ENCODE measurements around the gene AP4M1.

The AP4M1 gene

DNA sequence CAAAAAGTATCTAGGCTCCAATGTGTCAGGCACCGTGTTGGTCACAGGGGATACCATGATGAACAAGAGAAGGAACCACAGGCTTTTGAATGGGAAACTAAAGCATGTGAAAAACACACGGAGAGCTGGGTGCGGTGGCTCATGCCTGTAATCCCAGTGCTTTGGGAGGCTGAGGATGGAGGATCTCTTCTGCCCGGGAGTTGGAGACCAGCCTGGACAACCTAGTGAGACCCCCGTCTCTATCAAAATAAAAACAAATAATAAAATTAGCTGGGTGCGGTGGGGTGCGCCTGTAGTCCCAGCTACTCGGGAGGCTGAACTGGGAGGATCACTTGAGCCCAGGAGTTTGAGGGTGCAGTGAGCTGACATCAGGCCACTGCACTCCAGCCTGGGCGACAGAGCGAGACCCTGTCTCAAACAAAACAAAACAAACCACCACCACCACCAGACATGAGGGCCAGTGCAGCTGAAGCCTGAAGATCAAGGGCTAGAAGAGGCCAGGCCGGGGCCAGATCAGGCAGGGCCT lies 13.3 kb upstream of the AP4M1 start:
- DNase-seq = no peak

DNA sequence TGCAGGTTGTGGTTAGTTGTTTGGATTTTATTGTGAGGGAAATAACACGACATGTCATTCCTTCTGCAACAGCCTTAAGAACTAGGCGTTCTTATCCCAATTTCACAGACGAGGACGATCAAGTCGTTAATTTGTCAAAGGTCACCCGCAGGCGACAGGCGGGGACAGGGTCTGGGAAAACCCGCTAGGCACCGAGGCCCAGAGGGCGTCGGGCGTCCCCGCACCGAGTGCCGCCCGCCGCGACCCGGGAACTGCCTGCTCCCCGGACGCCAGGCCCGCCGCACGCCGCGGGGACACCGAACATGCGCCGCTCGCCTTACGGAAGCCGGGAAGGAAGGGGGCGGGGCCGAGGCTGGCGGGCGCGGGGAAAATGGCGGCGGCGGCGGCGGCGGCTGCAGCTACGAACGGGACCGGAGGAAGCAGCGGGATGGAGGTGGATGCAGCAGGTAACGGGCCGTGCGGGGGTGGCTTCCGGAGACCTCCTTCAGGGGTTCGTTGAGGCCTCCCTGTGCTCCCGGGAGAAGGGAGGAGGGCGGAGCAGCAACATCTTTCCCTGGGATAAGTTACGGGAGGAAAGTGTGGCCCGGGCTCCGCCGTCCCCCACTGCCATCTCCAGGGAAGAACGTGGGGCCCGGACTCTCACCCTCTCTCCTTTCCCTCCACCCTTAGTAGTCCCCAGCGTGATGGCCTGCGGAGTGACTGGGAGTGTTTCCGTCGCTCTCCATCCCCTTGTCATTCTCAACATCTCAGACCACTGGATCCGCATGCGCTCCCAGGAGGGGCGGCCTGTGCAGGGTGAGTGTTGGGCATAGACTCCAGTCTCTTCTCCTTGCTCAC lies 12.6 kb upstream of the AP4M1 start, which contains the start of gene COPS6:
Gene COPS6, plus strand, starts transcription at position 349 of the 837 bp plus-strand sequence. Its CDS starts 22 bp downstream, at position 371.
- peak; percentile 78 for DNase-seq

DNA sequence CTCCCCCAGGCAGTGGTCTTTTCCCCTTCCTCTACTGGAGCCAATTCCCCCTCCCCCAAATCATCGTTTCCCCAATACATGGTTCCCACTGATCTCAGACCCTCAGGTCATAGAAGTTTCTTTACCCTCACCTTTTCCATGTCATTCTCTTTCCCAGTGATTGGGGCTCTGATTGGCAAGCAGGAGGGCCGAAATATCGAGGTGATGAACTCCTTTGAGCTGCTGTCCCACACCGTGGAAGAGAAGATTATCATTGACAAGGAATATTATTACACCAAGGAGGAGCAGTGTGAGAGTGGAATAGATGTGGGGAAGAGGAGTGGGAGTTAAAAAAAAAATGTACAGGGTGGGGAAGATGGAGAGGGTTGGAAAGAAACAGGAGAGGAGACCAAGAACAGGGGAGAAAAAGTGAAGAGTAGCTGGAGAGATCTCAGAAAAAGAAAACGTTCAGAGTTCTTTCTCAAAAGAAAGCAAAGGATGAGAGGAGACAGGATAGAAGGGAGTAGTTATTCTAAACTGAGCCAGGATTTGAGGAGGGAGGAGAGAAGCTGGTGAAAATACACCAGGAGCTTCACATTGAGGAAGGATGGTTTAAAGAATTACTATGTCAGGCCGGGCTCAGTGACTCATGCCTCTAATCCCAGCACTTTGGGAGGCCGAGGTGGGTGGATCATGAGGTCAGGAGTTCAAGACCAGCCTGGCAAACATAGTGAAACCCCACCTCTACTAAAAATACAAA lies 11.8 kb upstream of the AP4M1 start:
- DNase-seq = no peak

DNA sequence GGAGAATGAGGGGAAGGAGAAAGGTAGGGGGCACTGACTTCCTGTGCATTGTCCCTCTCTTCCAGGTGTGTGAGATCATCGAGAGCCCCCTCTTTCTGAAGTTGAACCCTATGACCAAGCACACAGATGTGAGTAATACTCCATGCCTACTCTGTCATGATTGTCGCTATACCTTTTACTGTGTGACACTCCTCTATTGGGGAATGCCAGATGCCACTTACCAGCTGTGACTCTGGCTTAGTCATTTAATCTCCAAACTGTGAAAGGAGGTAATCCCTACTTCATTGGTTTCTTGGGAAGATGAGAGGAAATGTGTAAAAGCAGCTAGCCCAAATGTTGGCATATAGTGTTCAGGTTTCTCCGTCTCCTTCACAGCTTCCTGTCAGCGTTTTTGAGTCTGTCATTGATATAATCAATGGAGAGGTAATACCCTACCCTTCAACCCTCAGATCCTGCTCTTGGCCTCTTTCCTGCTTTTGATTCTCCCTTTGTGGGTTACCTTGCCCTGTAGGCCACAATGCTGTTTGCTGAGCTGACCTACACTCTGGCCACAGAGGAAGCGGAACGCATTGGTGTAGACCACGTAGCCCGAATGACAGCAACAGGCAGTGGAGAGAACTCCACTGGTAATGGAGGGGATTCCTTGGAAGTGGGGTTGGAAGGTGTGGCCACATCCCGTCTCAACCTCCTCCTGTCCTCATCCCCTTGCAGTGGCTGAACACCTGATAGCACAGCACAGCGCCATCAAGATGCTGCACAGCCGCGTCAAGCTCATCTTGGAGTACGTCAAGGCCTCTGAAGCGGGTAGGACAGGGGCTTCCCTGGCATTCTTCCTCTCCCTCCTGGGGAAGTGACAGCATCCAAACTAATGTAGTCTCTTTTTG lies 10.7 kb upstream of the AP4M1 start:
- no peak for DNase-seq

DNA sequence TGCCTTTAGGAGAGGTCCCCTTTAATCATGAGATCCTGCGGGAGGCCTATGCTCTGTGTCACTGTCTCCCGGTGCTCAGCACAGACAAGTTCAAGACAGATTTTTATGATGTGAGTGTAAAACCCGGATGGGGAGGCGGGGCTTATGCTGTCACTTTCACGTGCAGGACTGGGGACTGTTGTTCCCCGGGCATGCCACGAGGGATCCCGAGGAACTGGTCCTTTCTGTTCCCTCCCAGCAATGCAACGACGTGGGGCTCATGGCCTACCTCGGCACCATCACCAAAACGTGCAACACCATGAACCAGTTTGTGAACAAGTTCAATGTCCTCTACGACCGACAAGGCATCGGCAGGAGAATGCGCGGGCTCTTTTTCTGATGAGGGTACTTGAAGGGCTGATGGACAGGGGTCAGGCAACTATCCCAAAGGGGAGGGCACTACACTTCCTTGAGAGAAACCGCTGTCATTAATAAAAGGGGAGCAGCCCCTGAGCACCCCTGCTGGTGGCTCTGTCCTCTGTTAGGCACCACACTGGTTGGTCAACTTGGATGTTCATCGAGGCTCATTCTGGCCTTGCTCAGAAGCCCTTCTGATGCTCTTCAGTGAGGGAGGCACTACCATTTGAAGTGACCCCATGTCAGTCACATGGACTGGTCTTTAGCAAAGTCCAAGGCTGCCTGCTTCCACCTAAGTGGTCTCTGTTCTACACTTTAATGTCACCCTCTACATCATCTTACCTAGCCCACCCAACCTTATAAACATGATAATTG lies 9.8 kb upstream of the AP4M1 start:
- no peak for DNase-seq

DNA sequence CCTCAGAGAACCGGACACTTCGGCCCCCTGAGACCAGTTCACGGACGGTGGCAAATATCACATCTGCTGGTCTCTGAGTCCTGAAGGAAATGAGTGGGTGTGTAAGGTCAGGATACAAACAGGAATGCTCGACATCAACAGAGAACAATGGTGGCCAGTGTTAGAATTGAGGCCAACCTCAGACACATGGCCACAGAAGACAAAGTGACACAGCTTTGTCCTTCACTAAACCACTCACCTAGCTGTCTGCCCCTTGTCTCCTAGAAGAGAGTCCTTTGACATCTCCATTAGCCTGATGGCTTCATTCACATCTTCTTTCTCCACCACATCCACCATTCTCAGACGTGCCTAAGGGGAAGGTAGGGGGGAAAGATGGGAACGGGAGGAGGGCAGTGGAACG lies 8.4 kb upstream of the AP4M1 start:
- no peak for DNase-seq

DNA sequence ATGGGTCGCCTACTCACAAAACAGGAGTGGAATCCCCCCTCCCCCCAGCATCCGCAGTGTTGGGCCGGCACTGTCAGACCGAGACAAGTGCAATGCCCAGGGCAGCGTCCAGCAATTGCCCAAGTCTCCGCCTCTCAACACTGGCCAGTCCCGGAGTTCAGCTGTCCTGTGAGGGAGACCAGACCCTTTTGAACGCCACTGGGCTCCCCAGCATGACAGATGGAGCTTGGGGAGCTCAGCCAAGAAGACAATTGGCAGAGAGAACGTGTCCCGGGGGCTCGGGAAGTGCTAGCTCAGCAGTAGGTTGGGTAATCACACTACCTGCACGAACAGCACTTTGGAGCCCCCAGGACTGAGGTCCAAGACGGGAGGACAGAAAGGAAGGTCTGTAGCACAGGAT lies 7.9 kb upstream of the AP4M1 start:
- no peak for DNase-seq

DNA sequence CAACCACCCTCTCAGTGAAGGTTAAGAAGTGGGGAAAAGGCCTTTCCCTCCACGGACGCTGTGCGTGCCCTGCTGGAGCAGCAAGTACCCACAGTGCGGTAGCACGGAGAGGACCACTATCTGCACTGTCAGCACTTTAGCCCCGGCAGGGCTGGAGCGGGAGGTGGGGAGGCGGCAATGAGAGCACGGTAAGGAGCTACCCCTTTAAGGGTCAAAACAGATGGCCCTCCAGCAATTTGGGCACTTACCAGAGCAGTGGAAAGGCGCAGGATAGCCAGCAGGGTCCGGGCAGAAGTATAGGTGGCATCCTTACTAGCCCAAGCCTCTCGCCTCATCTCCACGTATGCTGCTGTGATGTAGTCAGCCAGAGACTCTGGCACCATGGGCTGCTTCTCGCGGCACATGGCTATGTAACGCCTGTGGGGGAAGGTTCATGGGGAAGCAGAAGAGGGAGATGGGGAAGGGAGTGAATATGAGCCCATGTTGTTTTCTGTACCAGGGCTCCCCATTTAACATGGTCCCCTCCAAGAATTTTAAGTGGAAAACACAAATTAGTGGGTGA lies 7.4 kb upstream of the AP4M1 start:
- no peak for DNase-seq

DNA sequence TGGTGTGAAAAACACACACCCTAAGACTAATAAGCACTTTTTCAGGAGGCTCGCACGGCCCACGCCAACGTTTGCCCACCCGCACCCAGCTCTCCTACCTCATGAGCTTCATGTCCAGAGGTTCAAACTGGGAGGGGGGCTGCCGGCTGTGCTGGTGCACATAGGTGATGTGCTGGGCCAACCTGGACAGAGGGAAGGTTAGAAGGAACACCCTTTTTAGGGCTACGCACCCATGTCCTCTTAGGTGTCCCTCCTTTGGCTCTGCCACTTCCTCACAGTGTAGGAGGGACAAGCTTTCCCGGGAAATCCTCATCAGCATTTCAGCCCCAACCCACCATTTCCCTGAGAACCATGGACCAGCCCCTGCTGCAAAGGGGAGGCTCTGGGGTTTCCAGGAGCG lies 6.2 kb upstream of the AP4M1 start:
- no peak for DNase-seq

DNA sequence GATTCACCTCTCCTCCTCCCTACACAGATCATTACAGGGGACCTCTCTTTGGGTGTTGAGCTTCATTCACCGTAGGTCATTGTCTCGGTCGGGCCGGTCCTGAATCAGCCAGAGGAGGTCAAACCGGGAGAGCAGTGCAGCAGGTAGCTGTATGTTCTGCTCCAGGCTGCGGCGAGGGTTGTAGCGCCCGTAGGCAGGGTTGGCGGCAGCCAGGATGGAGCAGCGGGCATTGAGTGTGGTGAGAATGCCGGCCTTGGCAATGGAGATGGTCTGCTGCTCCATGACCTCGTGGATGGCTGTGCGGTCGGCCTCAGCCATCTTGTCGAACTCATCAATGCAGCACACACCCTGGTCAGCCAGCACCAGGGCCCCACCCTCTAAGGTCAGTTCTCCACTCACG lies 5.7 kb upstream of the AP4M1 start:
- DNase-seq = no peak

DNA sequence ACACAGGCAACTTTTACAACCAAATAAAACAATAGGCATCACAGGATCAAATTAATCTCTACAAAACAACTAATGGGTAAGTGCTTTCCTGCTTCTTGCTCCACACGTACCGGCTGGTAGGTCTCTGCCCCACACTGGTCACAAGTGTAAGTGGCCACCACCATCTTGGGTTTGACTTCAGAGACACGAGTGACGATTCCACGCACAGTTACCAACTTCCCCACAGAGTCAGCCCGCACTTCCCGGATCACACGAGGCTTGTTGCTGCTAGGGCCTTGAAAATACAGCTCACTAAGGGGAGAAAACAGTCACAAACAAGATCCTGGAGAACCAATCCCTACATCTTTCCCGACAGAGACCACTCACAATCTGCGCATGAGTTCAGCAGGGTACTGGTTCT lies 2.5 kb upstream of the AP4M1 start:
- DNase-seq = no peak

DNA sequence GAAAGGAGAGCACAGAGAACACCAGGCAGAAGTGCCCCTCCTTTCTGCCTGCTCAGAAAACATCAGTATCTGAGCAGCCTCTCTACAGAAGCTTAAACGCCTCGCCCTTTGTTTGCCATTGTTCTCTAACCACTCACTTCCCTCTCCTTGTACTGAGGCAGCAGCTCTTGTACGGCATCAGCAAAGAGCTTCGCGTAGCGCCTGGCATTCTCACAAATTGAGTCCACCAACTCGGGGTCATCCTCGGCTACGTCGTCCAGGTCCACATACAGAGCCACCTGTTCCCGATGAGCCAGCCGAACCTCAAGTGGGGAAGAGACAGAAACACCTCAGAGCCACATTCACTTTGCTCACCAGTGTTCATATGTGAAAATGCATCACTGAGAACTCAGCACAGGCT lies 2.0 kb upstream of the AP4M1 start:
- no peak for DNase-seq

DNA sequence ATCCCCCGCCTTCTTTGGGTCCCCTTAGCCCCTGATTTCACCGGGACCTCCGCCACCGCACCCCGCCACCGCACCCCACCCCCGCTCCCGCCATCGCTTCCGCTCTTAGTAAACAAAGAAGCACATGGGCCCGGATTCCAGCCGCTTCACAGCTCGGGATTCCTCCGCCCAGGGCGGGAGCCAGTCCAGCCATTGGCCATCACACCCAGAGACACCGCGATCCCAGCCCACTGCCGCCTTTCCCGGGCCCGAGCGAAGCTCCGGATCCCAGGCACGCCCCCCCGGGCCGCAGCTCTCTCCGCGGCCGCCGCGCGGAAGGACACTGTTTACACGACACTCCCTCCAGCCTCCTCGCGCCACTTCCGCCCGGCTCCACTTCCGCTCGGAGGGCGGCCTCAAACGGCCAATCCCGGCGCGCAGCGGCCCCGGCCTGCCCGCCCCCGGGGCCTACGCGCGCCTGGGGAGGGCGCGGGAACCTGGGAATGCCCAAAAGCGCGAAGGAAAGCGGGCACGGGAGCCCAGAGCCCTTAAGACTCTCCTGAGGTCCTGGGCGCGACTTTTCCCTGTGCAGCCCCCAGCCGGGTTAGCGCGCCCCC lies 925 bp upstream of the AP4M1 start:
- peak; percentile 84 for DNase-seq

DNA sequence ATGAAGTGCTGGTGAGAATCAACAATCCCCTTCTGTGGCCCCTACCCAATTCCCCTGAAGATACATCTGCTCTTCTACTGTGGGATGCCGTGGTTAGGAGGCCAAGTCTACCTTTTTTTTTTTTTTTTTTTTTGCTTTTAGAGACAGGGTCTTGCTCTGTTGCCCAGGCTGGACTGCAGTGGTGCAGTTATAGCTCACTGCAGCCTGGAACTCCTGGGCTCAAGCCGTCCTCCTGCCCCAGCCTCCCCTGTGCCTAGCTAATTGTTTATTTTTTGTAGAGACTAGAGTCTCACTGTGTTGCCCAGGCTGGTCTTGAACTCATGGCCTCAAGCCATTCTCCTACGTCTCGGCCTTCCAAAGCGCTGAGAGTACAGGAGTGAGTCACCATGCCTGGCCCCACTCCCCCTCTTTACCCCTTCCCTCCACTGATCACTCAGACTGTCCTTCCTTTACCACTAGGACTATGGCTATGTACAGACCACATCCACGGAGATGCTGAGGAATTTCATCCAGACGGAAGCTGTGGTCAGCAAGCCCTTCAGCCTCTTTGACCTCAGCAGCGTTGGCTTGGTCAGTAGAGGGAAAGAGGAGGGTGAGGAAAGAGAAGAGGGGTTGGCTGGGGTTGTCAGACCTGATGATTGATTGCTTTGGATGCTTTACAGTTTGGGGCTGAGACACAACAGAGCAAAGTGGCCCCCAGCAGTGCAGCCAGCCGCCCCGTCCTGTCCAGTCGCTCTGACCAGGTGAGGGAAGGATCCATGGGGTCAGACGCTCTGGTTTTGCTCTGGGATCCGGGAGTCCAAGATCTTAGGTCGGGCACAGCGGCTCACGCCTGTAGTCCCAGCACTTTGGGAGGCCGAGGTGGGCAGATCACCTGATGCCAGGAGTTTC lies 1.8 kb downstream of the AP4M1 start:
- no peak for DNase-seq

DNA sequence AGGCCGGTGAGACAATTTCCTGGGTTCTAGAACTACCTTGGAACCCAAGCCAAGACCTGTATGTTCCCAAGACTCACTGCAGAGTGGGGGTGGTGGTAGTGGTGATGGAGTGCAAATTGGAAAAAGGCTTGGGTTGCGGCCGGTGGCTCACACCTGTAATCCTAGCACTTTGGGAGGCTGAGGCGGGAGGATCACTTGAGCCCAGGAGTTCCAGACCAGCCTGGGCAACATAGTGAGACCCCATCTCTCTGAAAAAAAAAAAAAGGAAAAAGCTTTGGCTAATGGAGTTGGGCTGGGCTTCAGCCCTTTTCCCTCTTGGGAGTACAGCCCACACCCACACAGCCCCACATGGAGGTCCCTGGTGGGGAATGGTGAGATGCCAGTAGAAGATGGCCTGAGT lies 4.1 kb downstream of the AP4M1 start:
- no peak for DNase-seq

DNA sequence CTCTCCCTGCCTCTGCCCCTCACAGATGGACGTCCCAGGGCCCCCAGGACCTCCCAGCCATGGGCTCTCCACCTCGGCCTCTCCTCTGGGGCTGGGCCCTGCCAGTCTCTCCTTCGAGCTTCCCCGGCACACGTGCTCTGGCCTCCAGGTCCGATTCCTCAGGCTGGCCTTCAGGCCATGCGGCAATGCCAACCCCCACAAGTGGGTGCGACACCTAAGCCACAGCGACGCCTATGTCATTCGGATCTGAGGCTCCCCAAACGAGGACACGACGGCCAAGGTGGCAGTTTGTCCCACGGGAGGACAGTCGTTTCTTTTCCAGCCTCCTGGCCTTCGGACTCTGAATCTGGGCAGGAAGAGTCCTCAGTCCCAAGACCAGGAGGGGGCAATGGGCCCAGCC lies 5.2 kb downstream of the AP4M1 start:
- DNase-seq = no peak

DNA sequence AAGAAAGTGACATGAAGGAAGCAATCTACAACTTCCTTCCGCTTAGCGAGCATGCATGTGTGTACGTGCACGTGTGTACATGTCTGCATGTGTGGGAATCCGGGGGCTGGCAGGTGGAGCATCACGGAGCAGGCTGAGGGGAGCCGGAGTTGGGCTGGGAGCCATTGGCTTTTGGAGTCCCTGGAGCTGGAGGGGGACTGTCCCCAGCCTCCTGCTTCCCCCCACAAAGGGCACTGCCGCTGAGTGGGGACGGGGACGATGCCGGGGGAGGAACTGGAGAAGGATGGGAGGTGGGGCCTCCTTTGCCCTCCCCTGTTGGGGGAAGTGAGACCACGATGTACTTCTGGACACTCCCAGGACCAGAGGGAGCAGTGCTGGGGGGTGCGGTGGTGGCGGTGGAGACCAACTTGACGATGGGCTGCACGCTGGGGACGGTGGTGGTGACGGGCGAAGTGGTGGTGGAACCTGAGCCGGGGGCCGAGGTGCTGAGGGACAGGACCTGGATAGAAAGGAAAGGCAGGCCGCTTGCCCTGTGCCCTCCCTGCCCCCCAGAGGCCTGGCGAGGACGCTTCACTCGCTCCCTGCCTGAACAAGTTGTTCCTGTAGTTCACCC lies 5.8 kb downstream of the AP4M1 start:
- no peak for DNase-seq

DNA sequence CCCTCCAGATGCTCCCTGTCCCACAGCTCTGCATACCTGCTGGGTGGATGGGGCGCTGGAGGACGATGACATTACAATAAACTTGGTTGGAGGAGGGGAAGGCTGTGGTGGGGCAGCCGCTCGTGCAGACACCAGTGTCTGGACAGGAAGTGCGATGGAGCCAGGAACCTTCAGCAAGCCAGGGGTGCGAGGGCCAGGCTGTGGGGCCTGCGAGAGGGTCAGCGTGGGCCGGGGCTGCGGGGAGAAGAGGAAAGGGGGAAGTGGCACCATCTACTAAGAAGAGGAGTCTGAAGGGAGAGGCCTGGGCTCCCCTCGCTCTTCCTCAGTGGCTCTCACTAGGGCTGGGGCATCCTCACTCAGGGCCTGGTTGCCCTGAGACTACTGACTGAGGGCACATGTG lies 6.4 kb downstream of the AP4M1 start:
- DNase-seq = no peak

DNA sequence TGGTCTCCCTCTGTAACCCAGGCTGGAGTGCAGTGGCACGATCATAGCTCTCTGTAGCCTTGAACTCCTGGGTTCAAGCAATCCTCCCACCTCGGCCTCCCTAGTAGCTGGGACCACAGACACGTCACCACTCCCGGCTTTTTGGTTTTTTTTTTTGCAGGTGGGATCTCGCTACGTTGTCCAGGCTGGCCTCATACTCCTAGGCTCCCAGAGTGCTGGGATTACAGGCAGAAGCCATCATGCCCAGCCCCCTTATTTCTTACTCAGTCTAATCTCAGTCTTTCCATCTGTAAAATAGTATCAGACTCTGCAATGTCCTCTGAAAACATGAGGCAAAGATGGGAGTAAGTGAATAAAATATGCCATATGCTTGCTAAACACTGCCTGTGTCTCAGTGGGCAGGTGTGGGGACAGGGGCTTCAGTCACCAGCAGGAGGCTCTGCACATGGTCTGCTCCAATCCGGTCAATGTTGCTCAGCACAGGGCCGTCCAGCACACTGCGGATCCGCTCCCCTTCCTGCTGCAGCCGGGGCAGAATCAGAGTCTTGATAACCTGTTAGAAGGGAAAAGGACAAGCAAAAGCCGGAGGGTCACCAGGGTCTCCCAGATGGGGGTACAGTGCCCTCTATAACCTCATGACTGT lies 8.2 kb downstream of the AP4M1 start:
- no peak for DNase-seq
